CD14-positive monocyte (primary cell): ENCODE results near the gene GABBR1. TPM values are rescaled to one million over a fixed set of nuclear protein-coding genes. Genes with fewer than 3 reads are reported as not detected.

Experiments
- DNase-seq, 3 donors: peaks; one replicate each; pipeline ENCODE4 v3.0.0-alpha.2; 2011 to 2022
- H2AFZ ChIP-seq: 2 replicates; pipeline ENCODE4 v1.6.0; 2012; ENCODE audit warnings: mild to moderate bottlenecking, low read depth, low read length, inconsistent platforms; ENCODE audit not compliant: insufficient read depth, poor library complexity, severe bottlenecking
- H3K27ac ChIP-seq, 2 donors: 1 replicate in 1 of 2; 2 replicates in 1 of 2; pipeline ENCODE4 v1.5.1; 2012 to 2013; ENCODE audit warnings: low read length in 2 of 2, control low read depth in 1 of 2, inconsistent platforms in 1 of 2, low read depth in 1 of 2, mild to moderate bottlenecking in 1 of 2
- H3K27me3 ChIP-seq, 2 donors: one replicate each; pipeline versions ENCODE4 v1.6.0 to v1.6.1; 2011 to 2013; ENCODE audit warnings: low read length in 2 of 2; ENCODE audit not compliant: control insufficient read depth in 2 of 2, insufficient read depth in 2 of 2
- H3K36me3 ChIP-seq, 2 donors: replicated peaks in 1 of 2; 1 replicate in 1 of 2; 2 replicates in 1 of 2; pipeline versions ENCODE4 v1.5.1 to v1.6.1; 2012 to 2013; ENCODE audit warnings: low read length in 2 of 2, control low read depth in 1 of 2, inconsistent platforms in 1 of 2, mild to moderate bottlenecking in 1 of 2; ENCODE audit not compliant: insufficient read depth in 2 of 2, control insufficient read depth in 1 of 2
- H3K4me1 ChIP-seq, 2 donors: 1 replicate in 1 of 2; 2 replicates in 1 of 2; pipeline versions ENCODE4 v1.5.1 to v1.6.1; 2012 to 2013; ENCODE audit warnings: low read length in 2 of 2, control low read depth in 1 of 2, inconsistent platforms in 1 of 2, mild to moderate bottlenecking in 1 of 2, moderate library complexity in 1 of 2; ENCODE audit not compliant: insufficient read depth in 2 of 2, control insufficient read depth in 1 of 2
- H3K4me2 ChIP-seq: replicated peaks from 2 replicates; pipeline ENCODE3; 2012; ENCODE audit warnings: low read length, moderate library complexity, mild to moderate bottlenecking; ENCODE audit not compliant: poor library complexity, severe bottlenecking; ENCODE audit errors: extremely low read depth
- H3K4me3 ChIP-seq, 3 experiments: fragments of 200-600 bp in 1 of 3; sonication (generic) in 1 of 3; replicated peaks in 1 of 3; 1 replicate in 2 of 3; 2 replicates in 1 of 3; pipeline ENCODE4 v1.5.1; 2011 to 2013; ENCODE audit warnings: low read length in 3 of 3, mild to moderate bottlenecking in 3 of 3, control low read depth in 2 of 3, low read depth in 2 of 3, inconsistent platforms in 1 of 3, moderate library complexity in 1 of 3
- H3K79me2 ChIP-seq: 2 replicates; pipeline ENCODE4 v1.6.0; 2012; ENCODE audit warnings: mild to moderate bottlenecking, control low read depth, inconsistent platforms, low read length, moderate library complexity; ENCODE audit not compliant: insufficient read depth
- H3K9ac ChIP-seq: 2 replicates; pipeline ENCODE4 v1.6.0; 2017; ENCODE audit warnings: low read length, mild to moderate bottlenecking; ENCODE audit not compliant: insufficient read depth, poor library complexity, severe bottlenecking
- H3K9me3 ChIP-seq, 2 donors: replicated peaks in 1 of 2; 1 replicate in 1 of 2; 2 replicates in 1 of 2; pipeline versions ENCODE4 v1.5.1 to v1.6.1; 2012 to 2013; ENCODE audit warnings: low read length in 2 of 2, control low read depth in 1 of 2; ENCODE audit not compliant: control insufficient read depth in 1 of 2, insufficient read depth in 1 of 2
- H4K20me1 ChIP-seq: 2 replicates; pipeline ENCODE4 v1.6.0; 2012; ENCODE audit warnings: mild to moderate bottlenecking, low read length, control low read depth, moderate library complexity; ENCODE audit not compliant: insufficient read depth
- H3K27ac Mint-ChIP-seq, 7 donors: one replicate each; pipeline ENCODE4 v1.8.0; 2020; ENCODE audit warnings: mild to moderate bottlenecking in 7 of 7, mixed read lengths in 7 of 7, moderate library complexity in 6 of 7, inconsistent platforms in 2 of 7
- H3K27me3 Mint-ChIP-seq, 3 donors: one replicate each; pipeline ENCODE4 v1.8.0; 2021 to 2022; ENCODE audit warnings: low read depth in 3 of 3, mild to moderate bottlenecking in 3 of 3, mixed read lengths in 3 of 3, moderate library complexity in 3 of 3, inconsistent platforms in 1 of 3
- H3K36me3 Mint-ChIP-seq, 2 donors: one replicate each; pipeline ENCODE4 v1.8.0; 2020; ENCODE audit warnings: mixed read lengths in 2 of 2, inconsistent platforms in 1 of 2, mild to moderate bottlenecking in 1 of 2
- H3K4me1 Mint-ChIP-seq: one replicate; pipeline ENCODE4 v1.8.0; 2020; ENCODE audit warnings: mild to moderate bottlenecking, mixed read lengths
- H3K4me3 Mint-ChIP-seq, 2 donors: one replicate each; pipeline ENCODE4 v1.8.0; 2020; ENCODE audit warnings: mild to moderate bottlenecking in 2 of 2, mixed read lengths in 2 of 2, moderate library complexity in 1 of 2
- H3K9me3 Mint-ChIP-seq, 7 donors: one replicate each; pipeline ENCODE4 v1.8.0; 2020 to 2022; ENCODE audit warnings: mixed read lengths in 7 of 7, mild to moderate bottlenecking in 6 of 7, moderate library complexity in 6 of 7, inconsistent platforms in 2 of 7
- CTCF ChIP-seq: fragments of 200-600 bp; IDR thresholded peaks from one replicate; pipeline ENCODE4 v1.8.0; 2022; ENCODE audit warnings: antibody characterized with exemption, mild to moderate bottlenecking
- WGBS: methylation state at CpG from one replicate; pipeline ENCODE4 v1.1.5; 2013; ENCODE audit warnings: missing lambda C conversion rate; ENCODE audit not compliant: insufficient coverage; 5-methylcytosine and 5-hydroxymethylcytosine counted together
- intact Hi-C, 2 donors: fragments of 100-400 bp; cut with micrococcal nuclease; formaldehyde crosslinking; loops; one replicate each; pipeline versions ENCODE4 v1.15.0 to v1.15.1; 2023
- polyA plus RNA-seq, 3 donors: library from polyadenylated mRNA; depleted of rRNA in 1 of 3; unstranded in 2 of 3; stranded (reverse) in 1 of 3; fragments of 300-500 nt in 2 of 3; fragments of >200 nt in 1 of 3; fragmentation: Illumina TruSeq in 2 of 3; gene quantifications; 1 replicate in 2 of 3; 2 replicates in 1 of 3; pipeline ENCODE4 v1.2.3, GENCODE V29; 2012 to 2021

Gene GABBR1
- polyA plus RNA-seq, 3 donors, result 0.91 to 228 (median 1.8) TPM

GRCh38 chr6:29619578-29620160 is 13.3 kb downstream of the GABBR1 start:
- peaks cover 64 to 75% of the 10 kb centered on the region in 2 donors for H3K36me3 Mint-ChIP-seq
- Histone ChIP-seq H3K36me3 (peaks cover 31 to 76% of the 10 kb centered on the region in 2 donors), H3K9ac (no peak overlapping the region), H3K4me3 (no peak overlapping the region), H3K9me3 (no peaks in the 10 kb centered on the region), H3K79me2 (no peaks in the 10 kb centered on the region), H3K27ac (peak overlapping the region in 1 of 2 donors; percentile 47), H4K20me1 (peaks cover 9% of the 10 kb centered on the region), H3K27me3 (no peaks in the 10 kb centered on the region), H3K4me1 (peaks cover 3 to 4% of the 10 kb centered on the region in 2 donors), H2AFZ (no peak overlapping the region), H3K4me2 (no peak overlapping the region)
- no peak overlapping the region for H3K4me3 Mint-ChIP-seq
- H3K27ac Mint-ChIP-seq, result no peak overlapping the region
- peaks cover 4 to 13% (median 9%) of the 10 kb centered on the region in 3 donors for H3K27me3 Mint-ChIP-seq
- DNase-seq, result no peak
- WGBS, result 88% methylated on average over 1 of the region's 1 CpG
- intact Hi-C loops, result no loop called here
- no peaks in the 10 kb centered on the region for H3K9me3 Mint-ChIP-seq
- no peak for TF ChIP-seq CTCF
- peaks cover 17% of the 10 kb centered on the region for H3K4me1 Mint-ChIP-seq

DNA sequence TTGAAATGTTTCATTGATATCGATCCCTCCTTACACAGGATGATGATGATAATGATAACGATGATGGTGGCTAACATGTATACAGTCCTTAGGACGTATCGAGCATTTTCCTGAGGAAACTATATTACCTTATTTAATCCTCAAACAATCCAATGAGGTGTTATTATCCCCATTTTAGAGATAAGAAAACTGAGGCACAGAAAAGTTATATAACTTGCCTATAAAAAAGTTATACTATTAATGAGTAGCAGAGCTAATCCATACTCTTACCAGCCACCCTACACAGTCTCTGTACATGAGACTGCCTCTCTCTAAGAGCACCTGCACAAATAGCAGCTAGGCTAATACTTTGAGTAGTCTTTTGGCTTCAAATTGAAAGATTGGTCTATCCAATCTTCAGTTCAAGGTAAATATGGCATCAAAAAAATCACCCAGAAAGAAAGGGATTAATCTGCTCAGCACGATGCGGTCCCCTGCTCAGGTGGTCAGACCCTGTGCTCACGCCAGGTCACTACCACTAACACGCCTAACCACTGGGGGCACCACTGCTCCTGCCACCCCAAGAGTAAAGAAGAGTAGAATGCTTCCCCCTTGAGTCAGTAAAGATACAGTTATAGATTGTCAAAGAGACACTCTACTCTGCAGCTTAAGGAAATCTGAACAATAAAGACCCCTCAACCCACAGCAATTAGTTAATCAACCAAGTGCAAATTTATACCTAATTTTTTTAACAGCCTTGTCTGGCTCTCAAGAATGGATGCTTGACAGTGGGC is 15.0 kb downstream of the GABBR1 start:
- Histone ChIP-seq H3K79me2 (no peaks in the 10 kb centered on the region), H2AFZ (no peak overlapping the region), H3K9me3 (no peaks in the 10 kb centered on the region), H4K20me1 (peaks cover 9% of the 10 kb centered on the region), H3K4me2 (no peak overlapping the region), H3K27ac (no peak overlapping the region), H3K4me3 (no peak overlapping the region), H3K4me1 (peaks cover 3 to 4% of the 10 kb centered on the region in 2 donors), H3K27me3 (no peaks in the 10 kb centered on the region), H3K36me3 (peaks cover 32 to 80% of the 10 kb centered on the region in 2 donors), H3K9ac (no peak overlapping the region)
- peaks cover 1 to 10% (median 8%) of the 10 kb centered on the region in 3 donors for H3K27me3 Mint-ChIP-seq
- WGBS, result no CpG with 5 or more reads among the region's 8 CpGs
- H3K9me3 Mint-ChIP-seq, result no peaks in the 10 kb centered on the region
- DNase-seq, result no peak
- H3K27ac Mint-ChIP-seq, result no peak overlapping the region
- no peak for TF ChIP-seq CTCF
- peaks cover 66 to 74% of the 10 kb centered on the region in 2 donors for H3K36me3 Mint-ChIP-seq
- no peak overlapping the region for H3K4me3 Mint-ChIP-seq
- H3K4me1 Mint-ChIP-seq, result peaks cover 10% of the 10 kb centered on the region
- intact Hi-C loops, result no loop called here
